Stimulated activated naive B cell treated with anti-CD40 and anti-IgM and Interleukin-4, amounts not matched to agents 10 μg/mL and 1 μg/mL and 100 μg/mL, for 72 hours (primary cell): Measurements from ENCODE around the gene HELZ.

ENCODE experiments used
- ATAC-seq, 2 donors: fragments of 150-1000 bp; cut with Tn5 transposase; replicated peaks; 2 replicates each; pipeline ENCODE4 v1.10.0; 2021; ENCODE audit warnings: moderate library complexity in 1 of 2
- DNase-seq: peaks from one replicate; pipeline ENCODE4 v3.0.0; 2021
- H3K27ac Mint-ChIP-seq: one replicate; pipeline ENCODE4 v1.8.0; 2022; ENCODE audit warnings: mild to moderate bottlenecking, mixed read lengths
- H3K27me3 Mint-ChIP-seq, 2 donors: one replicate each; pipeline ENCODE4 v1.8.0; 2022; ENCODE audit warnings: mixed read lengths in 2 of 2
- H3K36me3 Mint-ChIP-seq, 2 donors: one replicate each; pipeline ENCODE4 v1.8.0; 2022; ENCODE audit warnings: mixed read lengths in 2 of 2, mild to moderate bottlenecking in 1 of 2
- H3K4me1 Mint-ChIP-seq, 2 donors: one replicate each; pipeline ENCODE4 v1.8.0; 2022; ENCODE audit warnings: mixed read lengths in 2 of 2, mild to moderate bottlenecking in 1 of 2
- H3K4me3 Mint-ChIP-seq, 2 donors: one replicate each; pipeline ENCODE4 v1.8.0; 2022; ENCODE audit warnings: mild to moderate bottlenecking in 2 of 2, mixed read lengths in 2 of 2, moderate library complexity in 1 of 2
- H3K9me3 Mint-ChIP-seq, 2 donors: one replicate each; pipeline ENCODE4 v1.8.0; 2022; ENCODE audit warnings: mixed read lengths in 2 of 2, mild to moderate bottlenecking in 1 of 2

The HELZ gene

GRCh38 chr17:67177732-67178131 is 67.3 kb downstream of the HELZ start:
- no peaks in the 10 kb centered on the region for H3K4me1 Mint-ChIP-seq
- peaks cover 17 to 33% of the 10 kb centered on the region in 2 donors for H3K36me3 Mint-ChIP-seq
- no peak overlapping the region for H3K27ac Mint-ChIP-seq
- H3K4me3 Mint-ChIP-seq: no peak overlapping the region
- ATAC-seq (no peak), DNase-seq (no peak)
- H3K27me3 Mint-ChIP-seq: no peaks in the 10 kb centered on the region
- H3K9me3 Mint-ChIP-seq: no peaks in the 10 kb centered on the region

GRCh38 chr17:67174190-67174589 is 70.8 kb downstream of the HELZ start:
- H3K36me3 Mint-ChIP-seq: peaks cover 29 to 43% of the 10 kb centered on the region in 2 donors
- no peak overlapping the region for H3K27ac Mint-ChIP-seq
- no peak overlapping the region for H3K4me3 Mint-ChIP-seq
- H3K27me3 Mint-ChIP-seq: no peaks in the 10 kb centered on the region
- DNase-seq (no peak), ATAC-seq (no peak)
- H3K9me3 Mint-ChIP-seq: no peaks in the 10 kb centered on the region
- H3K4me1 Mint-ChIP-seq: peaks cover 10 to 14% of the 10 kb centered on the region in 2 donors

GRCh38 chr17:67171560-67171959 is 73.4 kb downstream of the HELZ start:
- Mint-ChIP-seq H3K27me3 (no peaks in the 10 kb centered on the region), H3K9me3 (no peaks in the 10 kb centered on the region), H3K27ac (peak overlapping the region; percentile 60), H3K36me3 (peaks cover 30 to 41% of the 10 kb centered on the region in 2 donors), H3K4me1 (peaks cover 10 to 14% of the 10 kb centered on the region in 2 donors), H3K4me3 (no peak overlapping the region)
- ATAC-seq (peak; percentile 54 to 79), DNase-seq (no peak)

DNA sequence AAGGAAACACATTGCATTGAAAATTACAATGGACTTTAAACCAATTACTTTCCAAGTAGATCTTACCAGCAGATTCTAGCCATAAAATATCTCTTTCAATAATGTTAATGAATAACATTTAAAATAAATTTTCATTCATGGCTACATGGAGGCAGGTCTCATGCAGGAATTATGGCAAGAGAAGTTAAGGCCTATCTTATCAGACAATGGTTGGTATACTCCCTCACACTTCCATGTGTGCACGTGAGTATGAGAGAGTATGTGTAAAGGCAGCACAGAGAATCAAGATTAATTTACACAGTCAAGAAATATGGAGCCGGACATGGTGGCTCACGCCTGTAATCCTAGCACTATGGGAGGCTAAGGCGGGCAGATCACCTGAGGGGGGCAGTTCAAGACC is 76.5 kb downstream of the HELZ start:
- Mint-ChIP-seq H3K4me3 (no peak overlapping the region), H3K4me1 (peaks cover 10 to 14% of the 10 kb centered on the region in 2 donors), H3K27ac (no peak overlapping the region), H3K36me3 (peaks cover 33 to 44% of the 10 kb centered on the region in 2 donors), H3K27me3 (no peaks in the 10 kb centered on the region), H3K9me3 (no peaks in the 10 kb centered on the region)
- ATAC-seq (no peak), DNase-seq (no peak)

GRCh38 chr17:67165201-67165600 is 79.8 kb downstream of the HELZ start:
- DNase-seq: no peak
- Mint-ChIP-seq H3K36me3 (peaks cover 27 to 39% of the 10 kb centered on the region in 2 donors), H3K9me3 (no peaks in the 10 kb centered on the region), H3K27ac (no peak overlapping the region), H3K4me1 (no peaks in the 10 kb centered on the region), H3K4me3 (no peak overlapping the region), H3K27me3 (no peaks in the 10 kb centered on the region)
- ATAC-seq: no peak

DNA sequence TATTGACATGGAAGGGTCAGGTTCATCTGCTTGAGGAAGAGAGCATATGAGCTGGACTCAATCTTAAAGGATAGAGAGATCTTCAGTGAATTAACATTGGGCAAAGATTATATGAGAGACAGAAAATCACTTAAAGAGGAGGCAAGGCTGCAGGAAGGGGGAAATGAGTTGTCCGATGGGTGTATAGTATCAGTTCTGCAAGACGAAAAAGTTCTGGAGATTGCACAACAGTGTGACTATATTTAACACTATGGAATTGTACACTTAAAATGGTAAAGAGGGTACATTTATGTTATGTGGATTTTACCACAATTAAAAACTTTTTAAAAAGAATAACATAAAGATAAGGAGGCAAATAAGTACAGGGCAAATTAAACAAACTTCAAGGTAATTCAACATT is 80.7 kb downstream of the HELZ start:
- peaks cover 23 to 32% of the 10 kb centered on the region in 2 donors for H3K36me3 Mint-ChIP-seq
- no peak overlapping the region for H3K27ac Mint-ChIP-seq

GRCh38 chr17:67162771-67163170 is 82.2 kb downstream of the HELZ start:
- Mint-ChIP-seq H3K4me3 (no peak overlapping the region), H3K36me3 (peaks cover 24 to 33% of the 10 kb centered on the region in 2 donors), H3K9me3 (no peaks in the 10 kb centered on the region)

More for the DNA sequence above, 80.7 kb downstream of the HELZ start:
- Mint-ChIP-seq H3K4me1 (no peaks in the 10 kb centered on the region), H3K9me3 (no peaks in the 10 kb centered on the region), H3K4me3 (no peak overlapping the region), H3K27me3 (no peaks in the 10 kb centered on the region)
- DNase-seq (no peak), ATAC-seq (no peak)

GRCh38 chr17:67161573-67161972 is 83.4 kb downstream of the HELZ start:
- Mint-ChIP-seq H3K4me1 (peaks cover 2 to 4% of the 10 kb centered on the region in 2 donors), H3K4me3 (no peak overlapping the region), H3K27ac (no peak overlapping the region), H3K9me3 (peaks cover 0 to under 1% of the 10 kb centered on the region in 2 donors), H3K36me3 (peaks cover 32 to 40% of the 10 kb centered on the region in 2 donors), H3K27me3 (no peaks in the 10 kb centered on the region)
- ATAC-seq (no peak), DNase-seq (no peak)

More at GRCh38 chr17:67162771-67163170, 82.2 kb downstream of the HELZ start:
- ATAC-seq: no peak
- peaks cover 0 to under 1% of the 10 kb centered on the region in 2 donors for H3K4me1 Mint-ChIP-seq
- DNase-seq: no peak
- no peak overlapping the region for H3K27ac Mint-ChIP-seq
- H3K27me3 Mint-ChIP-seq: no peaks in the 10 kb centered on the region

GRCh38 chr17:67160791-67161190 is 84.2 kb downstream of the HELZ start:
- H3K27me3 Mint-ChIP-seq: no peaks in the 10 kb centered on the region
- no peak for ATAC-seq
- no peak for DNase-seq
- peaks cover 0 to 1% of the 10 kb centered on the region in 2 donors for H3K9me3 Mint-ChIP-seq
- H3K4me1 Mint-ChIP-seq: peaks cover 2 to 8% of the 10 kb centered on the region in 2 donors
- no peak overlapping the region for H3K27ac Mint-ChIP-seq
- no peak overlapping the region for H3K4me3 Mint-ChIP-seq
- H3K36me3 Mint-ChIP-seq: peaks cover 36 to 45% of the 10 kb centered on the region in 2 donors

DNA sequence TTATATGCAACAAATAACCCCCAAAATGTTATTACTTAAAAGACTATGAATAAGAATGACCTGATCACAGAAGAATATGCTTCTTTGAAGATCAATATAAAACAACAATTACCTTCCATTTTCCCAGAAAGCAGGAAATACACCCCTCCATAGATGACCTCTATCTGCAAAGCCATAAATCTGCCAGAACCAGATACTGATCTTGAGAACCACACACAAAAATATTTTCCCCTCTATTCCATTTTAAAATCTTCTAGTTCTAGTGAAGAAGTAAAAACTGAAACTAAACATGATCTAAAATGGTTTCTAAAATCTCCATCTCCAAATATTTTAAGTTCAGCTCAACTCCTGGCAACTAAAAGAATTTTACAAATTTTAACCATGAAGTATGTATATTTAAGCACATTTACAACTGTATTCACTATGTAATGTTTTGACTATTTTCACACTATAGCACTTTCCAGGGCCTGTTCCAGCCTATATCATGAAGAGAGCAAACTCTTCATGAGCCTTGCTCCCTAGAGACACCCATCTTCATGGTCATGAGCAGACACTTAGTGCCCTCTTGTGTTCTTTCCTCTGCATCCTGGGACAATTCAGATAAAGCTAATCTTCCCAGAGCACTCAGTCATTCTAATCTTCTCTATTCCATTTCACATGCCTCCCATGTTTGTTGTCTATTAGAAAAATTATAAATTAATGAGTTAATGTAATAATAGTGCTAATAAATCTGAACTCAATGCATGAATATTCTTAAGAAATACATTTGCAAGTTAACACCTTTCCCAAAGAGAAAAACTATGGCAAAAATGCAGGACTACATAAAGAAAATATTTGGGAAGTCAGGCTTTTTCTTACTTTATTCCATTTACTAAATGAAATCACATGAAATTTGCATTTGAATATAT is 87.0 kb downstream of the HELZ start:
- H3K27me3 Mint-ChIP-seq: no peaks in the 10 kb centered on the region
- H3K27ac Mint-ChIP-seq: no peak overlapping the region
- peaks cover 2 to 8% of the 10 kb centered on the region in 2 donors for H3K4me1 Mint-ChIP-seq
- no peak overlapping the region for H3K4me3 Mint-ChIP-seq
- DNase-seq: no peak
- no peak for ATAC-seq
- H3K36me3 Mint-ChIP-seq: peaks cover 28 to 36% of the 10 kb centered on the region in 2 donors
- peaks cover 0 to 1% of the 10 kb centered on the region in 2 donors for H3K9me3 Mint-ChIP-seq

DNA sequence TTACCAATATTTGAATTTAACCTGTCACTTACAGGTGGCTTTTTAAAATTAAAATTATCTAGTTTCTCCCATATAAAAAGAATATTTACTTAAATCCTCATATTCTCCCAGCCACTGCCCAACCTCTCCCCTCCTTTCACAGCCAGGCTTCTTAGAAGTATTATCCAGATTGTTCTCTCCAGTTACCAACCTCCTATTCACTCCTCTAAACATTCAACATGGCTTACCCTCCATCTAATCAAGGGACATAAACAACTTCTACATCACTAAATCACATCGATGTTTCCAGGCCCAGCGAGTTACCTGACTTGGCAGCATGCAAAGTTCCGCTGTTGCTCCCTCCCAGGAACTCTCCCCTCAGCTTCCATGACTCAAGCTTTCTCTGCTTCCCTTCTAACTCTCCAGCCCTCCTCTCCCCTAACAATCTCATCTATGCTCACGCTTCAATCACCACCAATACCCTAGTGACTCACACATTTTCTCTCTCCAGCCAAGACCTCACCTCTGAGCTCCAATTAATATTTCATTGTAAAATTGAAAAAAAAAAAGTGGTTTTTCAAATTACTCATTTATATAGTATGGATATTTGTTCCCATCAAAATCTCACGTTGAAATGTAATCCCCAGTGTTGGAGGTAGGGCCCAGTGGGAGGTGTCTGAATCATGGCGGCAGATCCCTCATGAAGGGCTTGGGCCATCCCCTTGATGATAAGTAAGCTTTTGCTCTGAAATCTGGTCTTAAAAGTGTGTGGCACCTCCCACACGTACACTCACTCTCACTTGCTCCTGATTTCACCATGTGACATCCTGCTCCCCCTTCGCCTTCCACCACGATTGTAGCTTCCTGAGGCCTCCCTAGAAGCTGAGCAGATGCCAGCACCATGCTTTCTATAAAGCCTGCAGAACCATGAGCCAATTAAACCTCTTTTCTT is 88.5 kb downstream of the HELZ start:
- Mint-ChIP-seq H3K4me3 (no peak overlapping the region), H3K4me1 (peaks cover 2 to 8% of the 10 kb centered on the region in 2 donors), H3K36me3 (peaks cover 35 to 45% of the 10 kb centered on the region in 2 donors), H3K27me3 (no peaks in the 10 kb centered on the region), H3K27ac (no peak overlapping the region), H3K9me3 (peaks cover 0 to 1% of the 10 kb centered on the region in 2 donors)
- no peak for ATAC-seq
- DNase-seq: no peak

DNA sequence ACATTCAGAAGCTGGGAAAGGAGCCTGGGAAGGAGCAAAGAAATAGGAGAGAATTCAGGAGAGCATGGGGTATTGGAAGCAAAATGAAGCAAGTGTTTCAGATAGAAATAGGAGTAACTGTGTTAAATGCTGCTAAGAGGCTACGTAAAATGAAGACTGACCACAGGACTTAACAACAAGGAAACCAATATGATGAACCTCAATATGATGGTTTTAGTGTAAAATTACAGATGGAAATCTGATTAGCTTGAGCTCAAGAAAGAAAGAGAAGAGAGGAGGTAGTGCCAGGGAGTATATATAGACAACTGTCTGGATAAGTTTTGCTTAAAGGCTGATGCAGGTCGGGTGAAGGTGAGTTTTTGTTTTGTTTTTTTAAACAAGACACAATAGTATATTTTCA is 92.2 kb downstream of the HELZ start:
- no peak overlapping the region for H3K27ac Mint-ChIP-seq
- ATAC-seq: no peak

DNA sequence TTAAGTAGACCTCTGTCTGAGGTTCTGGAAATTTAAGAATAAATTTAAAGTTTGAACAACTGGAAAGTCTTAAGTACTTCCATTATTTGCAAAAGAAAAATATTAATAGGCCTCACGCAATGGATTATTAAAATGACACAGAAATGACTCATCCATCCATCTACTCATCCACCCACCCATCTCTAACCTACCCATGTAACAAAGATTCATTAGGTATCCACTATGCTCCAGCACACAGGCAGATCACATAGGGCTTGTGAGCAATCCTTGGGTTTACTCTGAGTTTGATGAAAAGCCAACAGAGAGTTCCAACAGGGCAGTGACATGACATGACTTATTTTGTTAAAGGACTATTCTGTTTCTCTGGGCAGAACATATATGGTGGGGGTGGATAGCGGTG is 93.3 kb downstream of the HELZ start:
- Mint-ChIP-seq H3K36me3 (peaks cover 27 to 43% of the 10 kb centered on the region in 2 donors), H3K9me3 (peaks cover 0 to 1% of the 10 kb centered on the region in 2 donors), H3K4me1 (peaks cover 0 to 5% of the 10 kb centered on the region in 2 donors), H3K27me3 (no peaks in the 10 kb centered on the region), H3K4me3 (no peak overlapping the region), H3K27ac (no peak overlapping the region)
- no peak for ATAC-seq
- no peak for DNase-seq

More for the DNA sequence above, 92.2 kb downstream of the HELZ start:
- peaks cover 29 to 45% of the 10 kb centered on the region in 2 donors for H3K36me3 Mint-ChIP-seq
- H3K4me3 Mint-ChIP-seq: no peak overlapping the region
- no peak for DNase-seq
- H3K27me3 Mint-ChIP-seq: no peaks in the 10 kb centered on the region
- H3K9me3 Mint-ChIP-seq: peaks cover 0 to 1% of the 10 kb centered on the region in 2 donors
- peaks cover 2 to 8% of the 10 kb centered on the region in 2 donors for H3K4me1 Mint-ChIP-seq

DNA sequence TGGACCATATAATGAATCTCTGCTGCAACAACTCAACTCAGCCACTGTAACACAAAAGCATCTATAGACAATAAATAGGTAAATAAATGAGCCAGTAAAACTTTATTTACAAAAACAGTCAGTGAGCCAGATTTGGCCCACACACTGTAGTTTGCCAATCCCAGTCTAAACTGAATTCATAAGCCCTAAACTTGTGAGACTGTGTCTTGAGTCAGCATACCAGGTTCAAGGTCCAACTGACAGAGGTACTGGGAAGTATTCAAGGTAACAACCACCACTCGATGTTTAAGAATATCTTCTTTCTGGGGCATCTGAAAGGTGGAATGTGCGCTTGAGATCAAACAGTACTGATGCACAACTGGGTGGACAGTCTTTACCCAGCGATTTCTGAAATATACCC is 94.2 kb downstream of the HELZ start:
- Mint-ChIP-seq H3K36me3 (peaks cover 23 to 38% of the 10 kb centered on the region in 2 donors), H3K27me3 (no peaks in the 10 kb centered on the region), H3K9me3 (no peaks in the 10 kb centered on the region), H3K4me1 (no peaks in the 10 kb centered on the region), H3K4me3 (no peak overlapping the region), H3K27ac (no peak overlapping the region)
- DNase-seq: no peak
- ATAC-seq: no peak
